ENCODE data around the gene CACNA1F.
"Not testable (repeated sequence)": the region's sequence is repeated elsewhere in the genome, so short reads cannot be mapped to it uniquely, and the experiment has no call there.

DNA sequence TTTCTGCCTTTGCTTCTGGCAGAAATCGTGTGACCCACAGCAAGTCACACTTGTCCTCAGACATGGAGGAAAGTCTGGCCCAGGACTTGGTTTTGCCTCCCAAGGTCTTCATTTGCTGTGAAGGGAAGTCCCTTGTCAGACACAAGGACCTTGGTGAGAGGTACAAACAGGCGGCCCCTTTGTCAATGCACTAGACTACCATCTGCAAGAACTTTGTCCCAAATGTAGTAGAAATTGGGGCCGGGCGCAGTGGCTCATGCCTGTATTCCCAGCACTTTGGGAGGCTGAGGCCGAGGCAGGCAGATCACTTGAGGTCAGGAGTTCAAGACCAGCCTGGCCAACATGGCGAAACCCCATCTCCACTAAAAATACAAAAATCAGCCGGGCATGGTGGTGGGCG lies 59.6 kb downstream of the CACNA1F start:
- not testable (repeated sequence) for TF ChIP-seq CTCF (conservative IDR thresholded peaks at IDR 0.05; ENCODE audit: low read depth, low read length); EZH2 (IDR thresholded peaks at IDR 0.05; ENCODE audit: borderline replicate concordance, low read depth, low read length, poor library complexity, severe bottlenecking)

All from A673 (cell line).